PC-9 (cell line): Measurements from ENCODE around the gene ELMO1. TPM values are rescaled to one million over a fixed set of nuclear protein-coding genes. Genes with fewer than 3 reads are reported as not detected.

ENCODE experiments used
- BruUV-seq: library from RNA; stranded (reverse); fragments of 400-500 nt; replicated peaks from 2 replicates; lab custom pipeline; 2021; lab: Mats Ljungman, UMichigan
- CTCF ChIA-PET: fragments of 300-600 bp; sonication (Branson Sonifier 250); formaldehyde crosslinking; loops from one replicate; lab custom pipeline; 2022; ENCODE audit warnings: antibody characterized with exemption; lab: Charles Lee
- POLR2A ChIA-PET: fragments of 300-600 bp; sonication (Branson Sonifier 250); formaldehyde crosslinking; loops from one replicate; lab custom pipeline; 2022; ENCODE audit warnings: antibody characterized with exemption; ENCODE audit not compliant: unreplicated experiment; lab: Charles Lee
- DNase-seq, 2 experiments: peaks; one replicate each; pipeline versions ENCODE4 v3.0.0 to v3.0.0-alpha.2; 2015 to 2022; ENCODE audit warnings: mixed read lengths in 1 of 2
- H2AFZ ChIP-seq: fragments of 200-600 bp; sonication (generic); 2 replicates; pipeline ENCODE4 v1.8.1; 2017; ENCODE audit warnings: antibody characterized with exemption
- H3F3A ChIP-seq: fragments of 200-600 bp; sonication (generic); 2 replicates; pipeline ENCODE4 v1.8.1; 2017; ENCODE audit warnings: antibody characterized with exemption, mild to moderate bottlenecking, low read depth; ENCODE audit not compliant: insufficient read depth
- H3K27ac ChIP-seq: fragments of 200-600 bp; sonication (generic); 2 replicates; pipeline ENCODE4 v1.6.1; 2016; ENCODE audit warnings: mixed run types
- H3K27me3 ChIP-seq: fragments of 200-600 bp; sonication (generic); 2 replicates; pipeline ENCODE4 v1.6.1; 2016; ENCODE audit warnings: low read depth, mixed run types; ENCODE audit not compliant: insufficient read depth
- H3K36me3 ChIP-seq: fragments of 200-600 bp; sonication (generic); 2 replicates; pipeline ENCODE4 v1.6.1; 2016; ENCODE audit warnings: low read depth, mixed run types
- H3K4me1 ChIP-seq: fragments of 200-600 bp; sonication (generic); replicated peaks from 2 replicates; pipeline ENCODE4 v1.6.1; 2016; ENCODE audit warnings: mixed run types; ENCODE audit not compliant: insufficient read depth
- H3K4me2 ChIP-seq: fragments of 200-600 bp; sonication (generic); 2 replicates; pipeline ENCODE4 v1.6.1; 2017; ENCODE audit warnings: mixed run types
- H3K4me3 ChIP-seq: fragments of 200-600 bp; sonication (generic); 2 replicates; pipeline ENCODE4 v1.6.1; 2016; ENCODE audit warnings: mixed run types
- H3K79me2 ChIP-seq: fragments of 200-600 bp; sonication (generic); 2 replicates; pipeline ENCODE4 v1.6.1; 2017; ENCODE audit warnings: low read depth, mixed run types
- H3K9me2 ChIP-seq: fragments of 200-600 bp; sonication (generic); 2 replicates; pipeline ENCODE4 v1.8.1; 2017; ENCODE audit warnings: mild to moderate bottlenecking; ENCODE audit not compliant: insufficient read depth
- H3K9me3 ChIP-seq: fragments of 200-600 bp; sonication (generic); 2 replicates; pipeline ENCODE4 v1.8.1; 2016; ENCODE audit warnings: low read depth; ENCODE audit not compliant: insufficient read depth
- H4K20me1 ChIP-seq: fragments of 200-600 bp; sonication (generic); 2 replicates; pipeline ENCODE4 v1.8.1; 2017; ENCODE audit not compliant: insufficient read depth
- CTCF ChIP-seq: fragments of 200-600 bp; sonication (generic); conservative IDR thresholded peaks from 2 replicates; pipeline ENCODE4 v1.6.1; 2017; ENCODE audit warnings: mixed run types, antibody characterized with exemption, mild to moderate bottlenecking, moderate library complexity
- EZH2 ChIP-seq: fragments of 200-600 bp; sonication (generic); IDR thresholded peaks from 2 replicates; pipeline ENCODE4 v1.8.0; 2017; ENCODE audit warnings: antibody characterized with exemption, low read depth
- intact Hi-C: fragments of 100-400 bp; cut with micrococcal nuclease; formaldehyde crosslinking; loops from one replicate; pipeline ENCODE4 v1.10.0; 2022; ENCODE audit not compliant: unreplicated experiment
- total RNA-seq: library from RNA; stranded (reverse); gene quantifications from 2 replicates; pipeline ENCODE4 v1.2.3, GENCODE V29; 2021

Gene ELMO1
- total RNA-seq, 1 experiment from 2014 or later, result 4.8 TPM

GRCh38 chr7:37256631-37257030 is 192.0 kb downstream of the ELMO1 start:
- DNase-seq, result no peak
- Histone ChIP-seq H3K9me3 (0 out of 2 replicates have a peak, but pooled peaks cover 4% of the 10 kb centered on the region), H3K27ac (no peak overlapping the region), H2AFZ (no peak overlapping the region), H4K20me1 (no peaks in the 10 kb centered on the region; the same call in 1 of the 2 replicates), H3K27me3 (peaks cover 29% of the 10 kb centered on the region; the same call in 1 of the 2 replicates), H3F3A (no peaks in the 10 kb centered on the region), H3K9me2 (no peaks in the 10 kb centered on the region), H3K4me3 (no peak overlapping the region), H3K4me1 (no peaks in the 10 kb centered on the region), H3K36me3 (no peaks in the 10 kb centered on the region), H3K79me2 (no peaks in the 10 kb centered on the region), H3K4me2 (no peak overlapping the region)
- intact Hi-C loops, result no loop called here
- CTCF ChIA-PET, result no interaction called here
- TF ChIP-seq CTCF (no peak), EZH2 (no peak)
- POLR2A ChIA-PET, result no interaction called here
- BruUV-seq, result no TSS peak

- intact Hi-C loops, result no loop called here
- H3K27ac ChIP-seq, result no peak overlapping the region
- H2AFZ ChIP-seq, result no peak overlapping the region
- H4K20me1 ChIP-seq, result no peaks in the 10 kb centered on the region; the same call in 1 of the 2 replicates
- H3K4me2 ChIP-seq, result no peak overlapping the region
- BruUV-seq, result no TSS peak
- H3K4me3 ChIP-seq, result no peak overlapping the region
- no peak for DNase-seq
- POLR2A ChIA-PET, result no interaction called here
- no peak for TF ChIP-seq EZH2
- no peak for TF ChIP-seq CTCF
- peaks cover 29% of the 10 kb centered on the region; the same call in 1 of the 2 replicates for H3K27me3 ChIP-seq
- no peaks in the 10 kb centered on the region for H3K36me3 ChIP-seq
- CTCF ChIA-PET, result no interaction called here
- H3K79me2 ChIP-seq, result no peaks in the 10 kb centered on the region
- H3K4me1 ChIP-seq, result no peaks in the 10 kb centered on the region
- no peaks in the 10 kb centered on the region for H3K9me2 ChIP-seq
- H3F3A ChIP-seq, result no peaks in the 10 kb centered on the region
- H3K9me3 ChIP-seq, result 0 out of 2 replicates have a peak, but pooled peaks cover 4% of the 10 kb centered on the region
Measured at GRCh38 chr7:37255327-37255944, 193.2 kb downstream of the ELMO1 start.

GRCh38 chr7:37251222-37251621 is 197.4 kb downstream of the ELMO1 start:
- intact Hi-C loops, result no loop called here
- H3K79me2 ChIP-seq, result no peaks in the 10 kb centered on the region
- H3K4me1 ChIP-seq, result no peaks in the 10 kb centered on the region
- no peaks in the 10 kb centered on the region for H4K20me1 ChIP-seq
- no peaks in the 10 kb centered on the region for H3K9me3 ChIP-seq
- no peaks in the 10 kb centered on the region for H3K36me3 ChIP-seq
- H3K4me3 ChIP-seq, result no peak overlapping the region
- CTCF ChIA-PET, result no interaction called here
- H3K9me2 ChIP-seq, result no peaks in the 10 kb centered on the region
- H3K27ac ChIP-seq, result no peak overlapping the region
- DNase-seq, result no peak
- 0 out of 2 replicates have a peak, but pooled peaks cover 10% of the 10 kb centered on the region for H3K27me3 ChIP-seq
- POLR2A ChIA-PET, result no interaction called here
- no TSS peak for BruUV-seq
- no peak overlapping the region for H3K4me2 ChIP-seq
- TF ChIP-seq CTCF (no peak), EZH2 (no peak)
- no peaks in the 10 kb centered on the region for H3F3A ChIP-seq
- no peak overlapping the region for H2AFZ ChIP-seq
